NCI-H748 (cell line): ENCODE data around the gene CAMK1G.

Source experiments
- DNase-seq: peaks from one replicate; lab custom pipeline; 2025; ENCODE audit not compliant: unreplicated experiment; lab: John Stamatoyannopoulos, UW

The CAMK1G gene

GRCh38 chr1:209657918-209658317, 74.4 kb downstream of the CAMK1G start:
- no peak for DNase-seq

GRCh38 chr1:209659909-209660308, 76.4 kb downstream of the CAMK1G start:
- DNase-seq, result no peak

GRCh38 chr1:209661071-209661470, 77.6 kb downstream of the CAMK1G start:
- DNase-seq, result no peak

GRCh38 chr1:209662879-209663327, 79.4 kb downstream of the CAMK1G start:
- no peak for DNase-seq
